ENCODE results near the gene ZNF619. TPM values are rescaled to one million over a fixed set of nuclear protein-coding genes. Genes with fewer than 3 reads are reported as not detected.

The ZNF619 gene
- total and polyA plus RNA-seq, 9 of the 15 experiments (the other 6 are each of a cell fraction or from before 2014, with no cell fraction given): 1.3 to 9.1 (median 6.3) TPM

DNA sequence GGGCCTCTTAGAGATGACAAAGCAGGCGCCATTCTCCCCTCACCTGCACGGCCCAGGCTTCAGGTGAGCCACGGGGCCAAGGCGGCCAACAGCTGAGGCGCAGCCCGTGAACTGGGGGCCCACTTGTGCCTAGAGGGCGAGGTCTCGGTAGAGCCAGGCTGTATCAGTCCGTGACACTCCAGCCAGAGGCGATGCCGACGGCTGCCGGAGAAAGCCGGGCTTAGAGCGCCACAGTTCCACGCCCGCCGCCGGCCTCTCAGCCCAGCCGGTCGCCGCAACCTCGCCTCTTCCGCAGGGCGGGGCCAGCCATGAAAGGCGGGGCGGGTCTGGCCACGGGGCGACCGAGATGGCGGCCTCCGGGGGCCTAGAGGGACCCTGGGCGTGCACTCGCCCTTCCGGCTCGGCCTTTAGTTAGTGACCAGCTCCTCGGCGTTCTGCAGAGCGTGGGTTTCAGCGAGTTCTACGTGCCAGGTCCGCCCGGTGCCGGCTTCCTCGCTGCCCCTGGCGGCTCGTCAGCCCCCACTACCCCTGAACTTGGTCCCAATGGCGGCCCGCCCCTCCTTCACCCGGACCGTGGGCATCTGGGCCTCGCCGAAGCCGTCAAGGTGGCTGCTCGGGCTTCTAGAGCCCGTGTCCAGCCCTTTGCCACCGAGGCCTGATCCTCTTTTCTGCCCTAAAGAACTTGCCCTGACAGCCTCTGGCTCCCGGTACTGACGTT, 47.8 kb downstream of the ZNF619 start, which contains the start of gene ZNF621 (continued):
- TF ChIP-seq, protein P1, sequence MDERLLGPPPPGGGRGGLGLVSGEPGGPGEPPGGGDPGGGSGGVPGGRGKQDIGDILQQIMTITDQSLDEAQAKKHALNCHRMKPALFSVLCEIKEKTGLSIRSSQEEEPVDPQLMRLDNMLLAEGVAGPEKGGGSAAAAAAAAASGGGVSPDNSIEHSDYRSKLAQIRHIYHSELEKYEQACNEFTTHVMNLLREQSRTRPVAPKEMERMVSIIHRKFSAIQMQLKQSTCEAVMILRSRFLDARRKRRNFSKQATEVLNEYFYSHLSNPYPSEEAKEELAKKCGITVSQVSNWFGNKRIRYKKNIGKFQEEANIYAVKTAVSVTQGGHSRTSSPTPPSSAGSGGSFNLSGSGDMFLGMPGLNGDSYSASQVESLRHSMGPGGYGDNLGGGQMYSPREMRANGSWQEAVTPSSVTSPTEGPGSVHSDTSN (CRISPR knock-in tag; IDR thresholded peaks at IDR 0.05; ENCODE audit: low read depth): no peak
- TF ChIP-seq, protein P1 (tag; conservative IDR thresholded peaks at IDR 0.05; ENCODE audit: low read depth): no peak
- TF ChIP-seq NFE2L1 (tag; IDR thresholded peaks at IDR 0.05; ENCODE audit: borderline replicate concordance, low read depth) (no peak), ZNF780A (CRISPR knock-in tag; IDR thresholded peaks at IDR 0.05) (no peak), ZNF57 (CRISPR knock-in tag; IDR thresholded peaks at IDR 0.05) (peak; percentile 68; the same call in 1 of the 2 replicates), PCBP1 (IDR thresholded peaks at IDR 0.05; ENCODE audit: low read depth, low read length, poor library complexity, severe bottlenecking) (peak; percentile 93), ZNF785 (CRISPR knock-in tag; IDR thresholded peaks at IDR 0.05) (no peak), BRD4 (IDR thresholded peaks at IDR 0.05) (peak; percentile 95), HNRNPUL1 (IDR thresholded peaks at IDR 0.05; ENCODE audit: low read length) (no peak), ZNF347 (CRISPR knock-in tag; IDR thresholded peaks at IDR 0.05; ENCODE audit: low read depth) (no peak), ATF7 (IDR thresholded peaks at IDR 0.05) (peak; percentile 70), CBFA2T2 (conservative IDR thresholded peaks at IDR 0.05) (no peak), ZNF24 (IDR thresholded peaks at IDR 0.05) (0 out of 2 replicates have a peak, but pooled peaks have one; percentile 51), STAG1 (CRISPR knock-in tag; IDR thresholded peaks at IDR 0.05; ENCODE audit: borderline replicate concordance) (no peak), RFX5 (IDR thresholded peaks at IDR 0.05; ENCODE audit: low read depth, low read length) (no peak), KLF16 (IDR thresholded peaks at IDR 0.05) (no peak), MEIS2 (IDR thresholded peaks at IDR 0.05; ENCODE audit: partially characterized antibody) (no peak), CHD4 (IDR thresholded peaks at IDR 0.05; ENCODE audit: insufficient read depth, insufficient replicate concordance, low read depth, low read length, poor library complexity, severe bottlenecking) (no peak), ZNF316 (IDR thresholded peaks at IDR 0.05) (peak; percentile 20; the same call in 1 of the 2 replicates), DIDO1 (tag; IDR thresholded peaks at IDR 0.05; ENCODE audit: low read depth) (peak; percentile 66; the same call in 1 of the 2 replicates)
- TF ChIP-seq, protein P2, sequence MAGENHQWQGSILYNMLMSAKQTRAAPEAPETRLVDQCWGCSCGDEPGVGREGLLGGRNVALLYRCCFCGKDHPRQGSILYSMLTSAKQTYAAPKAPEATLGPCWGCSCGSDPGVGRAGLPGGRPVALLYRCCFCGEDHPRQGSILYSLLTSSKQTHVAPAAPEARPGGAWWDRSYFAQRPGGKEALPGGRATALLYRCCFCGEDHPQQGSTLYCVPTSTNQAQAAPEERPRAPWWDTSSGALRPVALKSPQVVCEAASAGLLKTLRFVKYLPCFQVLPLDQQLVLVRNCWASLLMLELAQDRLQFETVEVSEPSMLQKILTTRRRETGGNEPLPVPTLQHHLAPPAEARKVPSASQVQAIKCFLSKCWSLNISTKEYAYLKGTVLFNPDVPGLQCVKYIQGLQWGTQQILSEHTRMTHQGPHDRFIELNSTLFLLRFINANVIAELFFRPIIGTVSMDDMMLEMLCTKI (IDR thresholded peaks at IDR 0.05; ENCODE audit: partially characterized antibody): no peak
- TF ChIP-seq, protein P3, sequence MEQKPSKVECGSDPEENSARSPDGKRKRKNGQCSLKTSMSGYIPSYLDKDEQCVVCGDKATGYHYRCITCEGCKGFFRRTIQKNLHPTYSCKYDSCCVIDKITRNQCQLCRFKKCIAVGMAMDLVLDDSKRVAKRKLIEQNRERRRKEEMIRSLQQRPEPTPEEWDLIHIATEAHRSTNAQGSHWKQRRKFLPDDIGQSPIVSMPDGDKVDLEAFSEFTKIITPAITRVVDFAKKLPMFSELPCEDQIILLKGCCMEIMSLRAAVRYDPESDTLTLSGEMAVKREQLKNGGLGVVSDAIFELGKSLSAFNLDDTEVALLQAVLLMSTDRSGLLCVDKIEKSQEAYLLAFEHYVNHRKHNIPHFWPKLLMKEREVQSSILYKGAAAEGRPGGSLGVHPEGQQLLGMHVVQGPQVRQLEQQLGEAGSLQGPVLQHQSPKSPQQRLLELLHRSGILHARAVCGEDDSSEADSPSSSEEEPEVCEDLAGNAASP (IDR thresholded peaks at IDR 0.05): no peak
- TF ChIP-seq, protein P4, sequence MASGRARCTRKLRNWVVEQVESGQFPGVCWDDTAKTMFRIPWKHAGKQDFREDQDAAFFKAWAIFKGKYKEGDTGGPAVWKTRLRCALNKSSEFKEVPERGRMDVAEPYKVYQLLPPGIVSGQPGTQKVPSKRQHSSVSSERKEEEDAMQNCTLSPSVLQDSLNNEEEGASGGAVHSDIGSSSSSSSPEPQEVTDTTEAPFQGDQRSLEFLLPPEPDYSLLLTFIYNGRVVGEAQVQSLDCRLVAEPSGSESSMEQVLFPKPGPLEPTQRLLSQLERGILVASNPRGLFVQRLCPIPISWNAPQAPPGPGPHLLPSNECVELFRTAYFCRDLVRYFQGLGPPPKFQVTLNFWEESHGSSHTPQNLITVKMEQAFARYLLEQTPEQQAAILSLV (tag; IDR thresholded peaks at IDR 0.05): no peak

Measured in K562 (cell line).